HL-60/S4 treated with retinoic acid at 250 ng/mL for 4 days and 3 days (cell line): ENCODE measurements around the gene C1orf116.

Source experiments
- in situ Hi-C: fragments of 300-500 bp; cut with MboI; formaldehyde crosslinking; loops from 2 replicates; pipeline ENCODE4 v1.7.0; 2022; ENCODE audit warnings: low sequenced_read_pairs

Gene C1orf116

GRCh38 chr1:207032528-207033017 lies at the start of gene C1orf116:
TSS of gene C1orf116 (minus strand) at chr1:207032756. CDS start at chr1:207027598, 5,158 bp downstream.
- in situ Hi-C loops, result no loop called here

- in situ Hi-C loops, result no loop called here
Measured at GRCh38 chr1:207081806-207082205, 49.2 kb upstream of the C1orf116 start.

GRCh38 chr1:207081088-207081487 lies 48.5 kb upstream of the C1orf116 start:
- in situ Hi-C loops, result no loop called here

- in situ Hi-C loops, result no loop called here
Measured at GRCh38 chr1:207079706-207080241, 47.2 kb upstream of the C1orf116 start.

- in situ Hi-C loops, result no loop called here
Measured at GRCh38 chr1:207078578-207079132, 46.1 kb upstream of the C1orf116 start.

GRCh38 chr1:207077470-207078377 lies 45.2 kb upstream of the C1orf116 start:
- in situ Hi-C loops, result no loop called here

- in situ Hi-C loops, result no loop called here
Measured at GRCh38 chr1:207077012-207077411, 44.5 kb upstream of the C1orf116 start.

- in situ Hi-C loops, result no loop called here
Measured at GRCh38 chr1:207076181-207076955, 43.8 kb upstream of the C1orf116 start.

GRCh38 chr1:207073906-207074820 lies 41.6 kb upstream of the C1orf116 start:
- in situ Hi-C loops, result no loop called here

GRCh38 chr1:207072233-207072632 lies 39.7 kb upstream of the C1orf116 start:
- in situ Hi-C loops, result no loop called here

- in situ Hi-C loops, result no loop called here
Measured at GRCh38 chr1:207071426-207071825, 38.9 kb upstream of the C1orf116 start.

GRCh38 chr1:207070811-207071210 lies 38.3 kb upstream of the C1orf116 start:
- in situ Hi-C loops, result no loop called here

GRCh38 chr1:207069858-207070506 lies 37.4 kb upstream of the C1orf116 start:
- in situ Hi-C loops, result no loop called here

- in situ Hi-C loops, result no loop called here
Measured at GRCh38 chr1:207069061-207069460, 36.5 kb upstream of the C1orf116 start.

- in situ Hi-C loops, result no loop called here
Measured at GRCh38 chr1:207067665-207068064, 35.1 kb upstream of the C1orf116 start.

GRCh38 chr1:207067185-207067584 lies 34.6 kb upstream of the C1orf116 start:
- in situ Hi-C loops, result no loop called here

GRCh38 chr1:207064561-207064960 lies 32.0 kb upstream of the C1orf116 start:
- in situ Hi-C loops, result no loop called here

- in situ Hi-C loops, result no loop called here
Measured at GRCh38 chr1:207063014-207063413, 30.5 kb upstream of the C1orf116 start.

- in situ Hi-C loops, result no loop called here
Measured at GRCh38 chr1:207062058-207062457, 29.5 kb upstream of the C1orf116 start.

GRCh38 chr1:207060596-207060995 lies 28.0 kb upstream of the C1orf116 start:
- in situ Hi-C loops, result no loop called here
